Testis (tissue), 3 donors: Measurements from ENCODE around the gene PDC. TPM values are rescaled to one million over a fixed set of nuclear protein-coding genes. Genes with fewer than 3 reads are reported as not detected.

ENCODE experiments used
- DNase-seq: peaks from one replicate; pipeline ENCODE4 v3.0.0-alpha.2; 2019
- H3K27ac ChIP-seq, 2 donors: fragments of 200-600 bp; sonication (generic); one replicate each; pipeline ENCODE4 v1.5.1; 2019
- H3K27me3 ChIP-seq: fragments of 200-600 bp; sonication (generic); one replicate; pipeline ENCODE4 v1.5.1; 2019
- H3K36me3 ChIP-seq: fragments of 200-600 bp; sonication (generic); one replicate; pipeline ENCODE4 v1.5.1; 2017; ENCODE audit warnings: low read depth; ENCODE audit errors: missing control alignments
- H3K4me1 ChIP-seq: fragments of 200-600 bp; sonication (generic); one replicate; pipeline ENCODE4 v1.5.1; 2019
- H3K4me3 ChIP-seq, 2 donors: fragments of 200-600 bp; sonication (generic); one replicate each; pipeline ENCODE4 v1.5.1; 2017 to 2019
- H3K9me3 ChIP-seq: fragments of 200-600 bp; sonication (generic); one replicate; pipeline ENCODE4 v1.5.1; 2017
- POLR2A ChIP-seq: fragments of 450-650 bp; IDR thresholded peaks from one replicate; pipeline ENCODE4 v1.6.1; 2017; ENCODE audit warnings: antibody characterized with exemption, mild to moderate bottlenecking, moderate library complexity
- WGBS, 2 donors: methylation state at CpG; one replicate each; pipeline ENCODE4 v1.1.5; 2018; 5-methylcytosine and 5-hydroxymethylcytosine counted together
- intact Hi-C: fragments of 100-400 bp; cut with DNase I; formaldehyde crosslinking; loops from one replicate; pipeline ENCODE4 v1.15.1; 2023; ENCODE audit warnings: low total_unique reads
- polyA plus RNA-seq: library from polyadenylated mRNA; stranded (reverse); fragments of 350-450 nt; fragmentation: Illumina TruSeq; extraction: RNeasy Lipid Tissue Mini Kit (QIAGEN cat#74804); gene quantifications from one replicate; pipeline ENCODE4 v1.2.3, GENCODE V29; 2014; ENCODE audit warnings: low read depth, low replicate concordance; ENCODE audit not compliant: insufficient read depth
- total RNA-seq, 2 donors: library from RNA; depleted of rRNA; stranded (reverse); fragments of >200 nt; gene quantifications; one replicate each; pipeline ENCODE4 v1.2.3, GENCODE V29; 2016
- TF ChIP-seq, protein P1 (sequence below), 3 experiments: fragments of 450-650 bp in 2 of 3; fragments of 200-600 bp in 1 of 3; sonication (generic) in 1 of 3; IDR thresholded peaks; one replicate each; pipeline ENCODE4 v1.5.1; 2016 to 2019; ENCODE audit warnings: antibody characterized with exemption in 3 of 3, mild to moderate bottlenecking in 2 of 3, moderate library complexity in 1 of 3

PDC gene
- total and polyA plus RNA-seq, 3 donors from 2014 or later = 0.37 to 0.39 TPM; not detected in 1

DNA sequence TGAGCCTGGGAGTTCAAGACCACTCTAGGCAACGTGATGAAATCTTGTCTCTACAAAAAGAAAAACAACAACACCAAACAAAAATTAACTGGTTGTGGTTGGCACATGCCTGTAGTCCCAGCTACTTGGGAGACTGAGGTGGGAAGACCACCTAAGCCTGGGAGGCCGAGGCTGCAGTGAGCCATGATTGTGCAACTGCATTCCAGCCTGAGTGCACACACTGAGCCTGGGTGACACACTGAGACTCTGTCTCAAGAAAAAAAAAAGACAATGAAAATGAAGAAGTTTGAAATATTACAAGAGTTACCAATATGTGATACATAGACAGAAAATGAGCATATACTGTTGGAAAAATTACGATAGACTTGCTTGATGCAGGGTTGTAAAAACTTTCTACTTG is 31.9 kb downstream of the PDC start:
- no peaks in the 10 kb centered on the region for H3K9me3 ChIP-seq
- WGBS, 2 donors = 91 to 92% methylated on average over 3 of the region's 3 CpGs
- H3K4me3 ChIP-seq = no peak overlapping the region
- H3K27ac ChIP-seq = no peak overlapping the region
- intact Hi-C loops = no loop called here
- TF ChIP-seq, protein P1, sequence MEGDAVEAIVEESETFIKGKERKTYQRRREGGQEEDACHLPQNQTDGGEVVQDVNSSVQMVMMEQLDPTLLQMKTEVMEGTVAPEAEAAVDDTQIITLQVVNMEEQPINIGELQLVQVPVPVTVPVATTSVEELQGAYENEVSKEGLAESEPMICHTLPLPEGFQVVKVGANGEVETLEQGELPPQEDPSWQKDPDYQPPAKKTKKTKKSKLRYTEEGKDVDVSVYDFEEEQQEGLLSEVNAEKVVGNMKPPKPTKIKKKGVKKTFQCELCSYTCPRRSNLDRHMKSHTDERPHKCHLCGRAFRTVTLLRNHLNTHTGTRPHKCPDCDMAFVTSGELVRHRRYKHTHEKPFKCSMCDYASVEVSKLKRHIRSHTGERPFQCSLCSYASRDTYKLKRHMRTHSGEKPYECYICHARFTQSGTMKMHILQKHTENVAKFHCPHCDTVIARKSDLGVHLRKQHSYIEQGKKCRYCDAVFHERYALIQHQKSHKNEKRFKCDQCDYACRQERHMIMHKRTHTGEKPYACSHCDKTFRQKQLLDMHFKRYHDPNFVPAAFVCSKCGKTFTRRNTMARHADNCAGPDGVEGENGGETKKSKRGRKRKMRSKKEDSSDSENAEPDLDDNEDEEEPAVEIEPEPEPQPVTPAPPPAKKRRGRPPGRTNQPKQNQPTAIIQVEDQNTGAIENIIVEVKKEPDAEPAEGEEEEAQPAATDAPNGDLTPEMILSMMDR (IDR thresholded peaks at IDR 0.05) = no peak
- no peak for TF ChIP-seq POLR2A
- H3K4me1 ChIP-seq = no peaks in the 10 kb centered on the region
- no peak for DNase-seq
- H3K36me3 ChIP-seq = no peaks in the 10 kb centered on the region
- H3K27me3 ChIP-seq = no peaks in the 10 kb centered on the region

DNA sequence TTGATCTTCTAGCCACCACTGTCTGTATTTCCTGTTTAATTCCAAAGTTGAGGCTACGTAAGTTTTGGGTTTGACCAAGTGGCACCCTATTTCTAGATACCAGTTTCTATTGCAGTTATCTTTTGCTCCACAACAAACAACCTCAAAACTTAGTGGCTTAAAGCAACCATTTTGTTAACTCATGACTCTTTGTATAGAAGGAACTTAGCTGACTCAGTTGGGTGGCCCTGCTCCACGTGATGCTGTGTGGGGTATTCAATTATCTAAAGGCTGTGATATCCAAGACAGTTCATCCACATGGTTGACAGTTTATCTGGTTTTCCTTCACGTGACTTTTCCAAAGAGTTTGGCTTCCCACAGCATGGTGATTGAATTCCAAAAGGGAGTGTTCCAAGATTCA is 34.8 kb downstream of the PDC start:
- Histone ChIP-seq H3K36me3 (no peaks in the 10 kb centered on the region), H3K27ac (no peak overlapping the region), H3K4me3 (no peak overlapping the region), H3K4me1 (no peaks in the 10 kb centered on the region), H3K27me3 (no peaks in the 10 kb centered on the region), H3K9me3 (no peaks in the 10 kb centered on the region)
- intact Hi-C loops = no loop called here
- no peak for DNase-seq
- 87 to 92% methylated on average over 3 of the region's 3 CpGs for WGBS, 2 donors
- TF ChIP-seq POLR2A = no peak
- TF ChIP-seq, protein P1 (IDR thresholded peaks at IDR 0.05) = no peak

DNA sequence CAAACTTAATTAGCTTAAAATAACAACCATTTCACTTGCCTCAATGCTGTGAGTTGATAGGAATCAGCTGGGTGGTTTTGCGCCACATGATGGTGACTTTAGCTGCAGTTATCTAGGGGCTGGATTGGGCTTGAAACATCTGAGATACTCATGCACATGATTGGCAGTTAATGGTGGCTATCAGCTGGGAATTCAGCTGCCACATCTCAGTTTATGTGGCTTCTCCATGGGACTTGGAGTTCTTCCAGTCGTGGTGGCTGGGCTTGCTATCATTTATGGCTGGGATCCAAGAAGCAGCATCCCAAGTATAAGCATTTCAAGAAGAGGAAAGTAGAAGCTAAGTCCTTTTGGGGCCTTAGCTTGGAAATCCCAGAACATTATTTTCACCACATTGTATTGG is 36.4 kb downstream of the PDC start:
- no peak overlapping the region for H3K4me3 ChIP-seq
- H3K9me3 ChIP-seq = no peaks in the 10 kb centered on the region
- no peaks in the 10 kb centered on the region for H3K27me3 ChIP-seq
- TF ChIP-seq, protein P1 (IDR thresholded peaks at IDR 0.05) = no peak
- TF ChIP-seq POLR2A = no peak
- intact Hi-C loops = no loop called here
- no peaks in the 10 kb centered on the region for H3K36me3 ChIP-seq
- 41 to 59% methylated on average over 2 of the region's 2 CpGs for WGBS, 2 donors
- peak; percentile 77 for DNase-seq
- no peak overlapping the region for H3K27ac ChIP-seq
- H3K4me1 ChIP-seq = no peaks in the 10 kb centered on the region

DNA sequence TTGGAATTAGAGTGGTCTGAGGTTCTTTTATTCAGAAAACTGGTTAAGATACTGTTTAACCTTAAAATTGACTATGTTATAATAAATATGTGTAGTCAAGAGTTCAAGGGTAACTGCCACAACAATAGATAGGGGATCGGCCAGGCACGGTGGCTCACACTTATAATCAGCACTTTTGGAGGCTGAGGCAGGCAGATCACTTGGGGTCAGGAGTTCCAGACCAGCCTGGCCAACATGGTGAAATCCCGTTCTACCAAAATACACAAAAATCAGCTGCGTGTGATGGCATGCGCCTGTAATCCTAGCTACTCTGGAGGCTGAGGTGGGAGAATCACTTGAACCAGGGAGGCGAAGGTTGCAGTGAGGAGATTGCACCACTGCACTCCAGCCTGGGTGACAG is 39.5 kb downstream of the PDC start:
- DNase-seq = no peak

DNA sequence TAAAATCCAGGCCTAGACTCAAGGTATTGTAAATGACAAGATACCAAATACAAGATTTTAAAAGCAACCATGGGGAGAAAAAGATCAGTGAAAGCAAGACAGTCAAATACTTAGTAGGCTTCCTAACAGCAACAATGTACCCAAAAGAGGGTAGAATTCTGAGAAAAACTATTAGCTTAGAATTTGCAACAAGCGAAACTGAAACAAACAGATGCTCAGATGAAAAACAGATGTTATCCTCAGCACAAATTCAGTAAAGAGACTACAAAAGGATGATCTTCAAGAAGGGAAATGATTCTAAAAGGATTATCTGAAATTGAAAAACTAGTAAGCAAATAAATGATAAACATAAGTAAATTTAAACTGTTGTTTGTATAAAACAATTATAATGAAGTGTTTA is 40.0 kb downstream of the PDC start:
- TF ChIP-seq, protein P1 (IDR thresholded peaks at IDR 0.05) = no peak
- no peak for TF ChIP-seq POLR2A
- no peak for DNase-seq
- Histone ChIP-seq H3K4me1 (no peaks in the 10 kb centered on the region), H3K27me3 (no peaks in the 10 kb centered on the region), H3K9me3 (no peaks in the 10 kb centered on the region), H3K27ac (peak overlapping the region in 1 of 2 donors; percentile 27), H3K4me3 (no peak overlapping the region), H3K36me3 (no peaks in the 10 kb centered on the region)
- intact Hi-C loops = no loop called here
- WGBS, 2 donors = 29 to 36% methylated on average over 1 of the region's 1 CpG

More for the DNA sequence above, 39.5 kb downstream of the PDC start:
- Histone ChIP-seq H3K36me3 (no peaks in the 10 kb centered on the region), H3K4me1 (no peaks in the 10 kb centered on the region), H3K4me3 (no peak overlapping the region), H3K27ac (peak overlapping the region in 1 of 2 donors; percentile 27), H3K9me3 (no peaks in the 10 kb centered on the region), H3K27me3 (no peaks in the 10 kb centered on the region)
- intact Hi-C loops = no loop called here
- TF ChIP-seq, protein P1 (IDR thresholded peaks at IDR 0.05) = no peak
- no peak for TF ChIP-seq POLR2A
- 72 to 82% methylated on average over 6 of the region's 6 CpGs for WGBS, 2 donors
